Adrenal gland (tissue), 12 donors: ENCODE results near the gene CLSTN1. TPM values are rescaled to one million over a fixed set of nuclear protein-coding genes. Genes with fewer than 3 reads are reported as not detected.

Experiments
- DNase-seq, 7 donors: peaks; one replicate each; pipeline ENCODE4 v3.0.0-alpha.2; 2019 to 2020
- H3K27ac ChIP-seq, 5 donors: fragments of 200-600 bp; sonication (generic) in 4 of 5; 1 replicate in 3 of 5; 2 replicates in 2 of 5; pipeline versions ENCODE4 v1.5.1 to v1.8.0; 2016 to 2020; ENCODE audit warnings: mild to moderate bottlenecking in 1 of 5
- H3K27me3 ChIP-seq: fragments of 200-600 bp; 2 replicates; pipeline ENCODE4 v1.8.0; 2021
- H3K36me3 ChIP-seq, 2 donors: fragments of 200-600 bp; replicated peaks in 1 of 2; 1 replicate in 1 of 2; 2 replicates in 1 of 2; pipeline versions ENCODE4 v1.5.1 to v1.8.0; 2018 to 2022
- H3K4me1 ChIP-seq, 2 donors: fragments of 200-600 bp; replicated peaks in 1 of 2; 1 replicate in 1 of 2; 2 replicates in 1 of 2; pipeline versions ENCODE4 v1.5.1 to v1.8.0; 2018 to 2021
- H3K4me3 ChIP-seq, 4 donors: fragments of 200-600 bp; sonication (generic) in 3 of 4; one replicate each; pipeline ENCODE4 v1.5.1; 2016 to 2018
- H3K9me3 ChIP-seq, 3 donors: fragments of 200-600 bp; sonication (generic) in 1 of 3; replicated peaks in 1 of 3; 1 replicate in 2 of 3; 2 replicates in 1 of 3; pipeline versions ENCODE4 v1.5.1 to v1.8.0; 2016 to 2021
- POLR2A ChIP-seq, 2 donors: fragments of 450-650 bp; IDR thresholded peaks; one replicate each; pipeline ENCODE4 v1.6.1; 2017; ENCODE audit warnings: antibody characterized with exemption in 2 of 2, mild to moderate bottlenecking in 2 of 2, moderate library complexity in 1 of 2
- WGBS, 4 donors: extraction: QIAGEN DNeasy Blood & Tissue Kit in 2 of 4; methylation state at CpG; one replicate each; pipeline versions ENCODE4 v1.1.5 to v1.1.7; 2013 to 2017; 5-methylcytosine and 5-hydroxymethylcytosine counted together
- intact Hi-C, 2 donors: fragments of 100-400 bp; cut with DNase I; formaldehyde crosslinking; loops; one replicate each; pipeline versions ENCODE4 v1.14.1 to v1.15.0; 2022 to 2023
- polyA plus RNA-seq, 3 donors: library from polyadenylated mRNA; stranded (reverse); fragments of 200-250 nt in 2 of 3; fragments of 350-450 nt in 1 of 3; fragmentation: Illumina TruSeq in 1 of 3; extraction: RNeasy Lipid Tissue Mini Kit (QIAGEN cat#74804) in 1 of 3; gene quantifications; one replicate each; pipeline ENCODE4 v1.2.3, GENCODE V29; 2013 to 2014
- total RNA-seq, 9 donors: library from RNA; depleted of rRNA in 4 of 9; stranded (reverse); fragments of >200 nt in 4 of 9; fragments of 120-200 nt in 1 of 9; fragmentation: NEBNext Ultra II Directional in 1 of 9; extraction: Animal tissue kit (Norgen Biotek cat#: 25700) in 1 of 9; gene quantifications; one replicate each; pipeline versions ENCODE4 v1.1.0 to v1.2.4, GENCODE V29; 2013 to 2023
- TF ChIP-seq, protein P1 (sequence below), 6 experiments: fragments of 450-650 bp in 4 of 6; fragments of 200-600 bp in 2 of 6; sonication (generic) in 1 of 6; IDR thresholded peaks; 1 replicate in 5 of 6; 2 replicates in 1 of 6; pipeline versions ENCODE4 v1.5.1 to v1.8.0; 2016 to 2021; ENCODE audit warnings: antibody characterized with exemption in 6 of 6, mild to moderate bottlenecking in 2 of 6, moderate library complexity in 1 of 6
- donor health status: healthy with polysubstance abuse.
- donor health status: Bipolar disorder and iron deficiency.
- donor health status: DM: yes; HTN: yes; CAD: no.
- donor health status: DM: no; HTN: no; CAD: no.
- donor health status: DM: no; HTN: no; CAD: no.
- donor health status: DM: yes; HTN: yes; CAD: no.

The CLSTN1 gene
- total and polyA plus RNA-seq, 12 donors, result 48.8 to 106 (median 77.9) TPM

DNA sequence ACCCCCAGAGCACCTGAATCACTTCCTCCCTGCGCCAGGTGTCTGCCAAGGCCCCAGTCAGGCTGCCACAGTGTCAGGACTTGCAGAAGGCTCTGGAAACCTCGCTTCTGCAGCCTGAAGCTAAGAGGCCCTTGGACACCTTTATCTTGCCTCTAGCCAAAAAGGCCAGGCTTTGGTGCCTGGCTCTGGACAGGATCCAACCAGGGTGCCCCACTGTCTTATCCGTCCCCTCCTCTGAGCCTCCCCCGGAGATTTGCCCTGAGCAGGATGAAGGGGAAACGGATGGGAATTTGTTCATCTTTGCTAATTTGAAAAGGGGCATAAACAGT is 12.8 kb upstream of the CLSTN1 start:
- TF ChIP-seq, protein P1, sequence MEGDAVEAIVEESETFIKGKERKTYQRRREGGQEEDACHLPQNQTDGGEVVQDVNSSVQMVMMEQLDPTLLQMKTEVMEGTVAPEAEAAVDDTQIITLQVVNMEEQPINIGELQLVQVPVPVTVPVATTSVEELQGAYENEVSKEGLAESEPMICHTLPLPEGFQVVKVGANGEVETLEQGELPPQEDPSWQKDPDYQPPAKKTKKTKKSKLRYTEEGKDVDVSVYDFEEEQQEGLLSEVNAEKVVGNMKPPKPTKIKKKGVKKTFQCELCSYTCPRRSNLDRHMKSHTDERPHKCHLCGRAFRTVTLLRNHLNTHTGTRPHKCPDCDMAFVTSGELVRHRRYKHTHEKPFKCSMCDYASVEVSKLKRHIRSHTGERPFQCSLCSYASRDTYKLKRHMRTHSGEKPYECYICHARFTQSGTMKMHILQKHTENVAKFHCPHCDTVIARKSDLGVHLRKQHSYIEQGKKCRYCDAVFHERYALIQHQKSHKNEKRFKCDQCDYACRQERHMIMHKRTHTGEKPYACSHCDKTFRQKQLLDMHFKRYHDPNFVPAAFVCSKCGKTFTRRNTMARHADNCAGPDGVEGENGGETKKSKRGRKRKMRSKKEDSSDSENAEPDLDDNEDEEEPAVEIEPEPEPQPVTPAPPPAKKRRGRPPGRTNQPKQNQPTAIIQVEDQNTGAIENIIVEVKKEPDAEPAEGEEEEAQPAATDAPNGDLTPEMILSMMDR (IDR thresholded peaks at IDR 0.05), result no peak
- TF ChIP-seq POLR2A (IDR thresholded peaks at IDR 0.05), result no peak
- Histone ChIP-seq H3K27me3 (no peaks in the 10 kb centered on the region), H3K27ac (peak overlapping the region in 1 of 5 donors; percentile 30), H3K9me3 (no peaks in the 10 kb centered on the region), H3K4me3 (no peak overlapping the region), H3K36me3 (no peaks in the 10 kb centered on the region), H3K4me1 (no peaks in the 10 kb centered on the region)
- intact Hi-C loops, result no loop called here
- 59 to 88% (median 85%) methylated on average over 4 to 5 of the region's 5 CpGs for WGBS, 4 donors
- peak in 1 of 7 donors; percentile 13 for DNase-seq

DNA sequence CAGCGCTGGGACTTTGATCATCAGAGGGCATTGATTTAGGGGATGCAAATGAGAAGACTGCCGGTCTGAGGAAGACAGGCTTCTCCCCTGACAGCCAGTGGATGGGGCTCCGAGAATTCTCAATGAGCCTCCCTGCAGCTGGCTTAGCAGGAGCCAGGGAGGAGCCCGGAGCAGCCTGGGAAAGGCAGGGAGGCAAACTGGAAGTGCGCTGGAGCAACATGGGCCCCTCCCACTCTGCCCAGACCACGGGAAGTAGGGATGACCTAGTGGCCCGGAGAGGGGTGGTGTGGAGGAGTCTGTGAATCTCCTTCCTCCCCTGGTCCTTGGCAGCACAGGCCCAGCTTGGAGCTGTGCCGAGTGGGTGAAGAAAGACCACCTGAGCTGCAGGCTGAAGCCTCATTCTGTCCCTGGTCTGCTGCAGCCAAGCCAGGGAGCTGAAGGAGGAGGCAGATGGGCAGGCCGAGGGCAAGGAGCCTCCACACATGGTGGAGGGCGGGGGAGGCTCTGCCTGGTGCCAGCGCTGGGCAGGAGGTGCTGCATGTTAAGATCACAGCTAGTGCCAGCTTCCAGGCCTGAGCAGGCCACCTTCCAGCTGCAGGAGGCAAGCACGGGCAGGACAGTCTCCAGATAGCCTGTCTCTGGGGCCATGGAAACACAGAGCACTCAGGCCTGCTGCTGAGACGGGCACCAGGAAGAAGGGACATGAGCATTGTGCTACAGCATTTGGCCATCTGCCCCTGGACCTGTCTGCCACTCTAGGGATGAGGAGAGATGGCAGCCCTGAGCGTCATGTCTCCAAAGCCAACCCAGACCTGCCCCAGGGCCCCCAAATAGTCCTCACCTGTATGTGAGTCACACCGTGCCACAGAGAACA is 12.2 kb upstream of the CLSTN1 start:
- Histone ChIP-seq H3K9me3 (no peaks in the 10 kb centered on the region), H3K27ac (peak overlapping the region in 2 of 5 donors; percentile 1 to 30), H3K4me1 (no peaks in the 10 kb centered on the region), H3K36me3 (no peaks in the 10 kb centered on the region), H3K27me3 (no peaks in the 10 kb centered on the region), H3K4me3 (no peak overlapping the region)
- 52 to 72% (median 62%) methylated on average over 7 to 15 of the region's 15 CpGs for WGBS, 4 donors
- no peak for TF ChIP-seq POLR2A (IDR thresholded peaks at IDR 0.05)
- TF ChIP-seq, protein P1 (IDR thresholded peaks at IDR 0.05), result no peak
- intact Hi-C loops, result no loop called here
- peak in 1 of 7 donors; percentile 28 for DNase-seq

DNA sequence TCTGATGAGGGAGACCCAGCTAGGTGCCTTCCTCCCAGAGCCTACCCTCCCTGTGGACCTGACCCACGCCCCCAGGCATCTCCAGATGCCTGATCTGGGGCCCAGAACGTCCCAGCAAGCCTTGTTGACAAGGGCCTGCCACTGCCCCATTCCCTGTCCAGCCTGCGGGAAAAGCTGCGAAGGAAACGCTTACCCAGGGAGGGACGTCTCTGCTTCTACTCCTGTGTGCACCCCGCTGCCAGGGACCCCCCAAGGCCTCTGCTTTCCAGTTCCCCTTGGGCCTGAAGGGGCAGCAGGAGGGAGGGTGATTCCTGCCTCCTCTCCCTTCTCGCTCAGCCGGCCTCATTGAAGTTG is 11.6 kb upstream of the CLSTN1 start:
- Histone ChIP-seq H3K27ac (no peak overlapping the region), H3K9me3 (no peaks in the 10 kb centered on the region), H3K27me3 (no peaks in the 10 kb centered on the region), H3K36me3 (no peaks in the 10 kb centered on the region), H3K4me1 (no peaks in the 10 kb centered on the region), H3K4me3 (no peak overlapping the region)
- intact Hi-C loops, result no loop called here
- WGBS, 4 donors, result 59 to 70% (median 62%) methylated on average over 6 to 9 of the region's 9 CpGs
- DNase-seq, result peak in 1 of 7 donors; percentile 11
- TF ChIP-seq, protein P1 (IDR thresholded peaks at IDR 0.05), result no peak
- TF ChIP-seq POLR2A (IDR thresholded peaks at IDR 0.05), result no peak

DNA sequence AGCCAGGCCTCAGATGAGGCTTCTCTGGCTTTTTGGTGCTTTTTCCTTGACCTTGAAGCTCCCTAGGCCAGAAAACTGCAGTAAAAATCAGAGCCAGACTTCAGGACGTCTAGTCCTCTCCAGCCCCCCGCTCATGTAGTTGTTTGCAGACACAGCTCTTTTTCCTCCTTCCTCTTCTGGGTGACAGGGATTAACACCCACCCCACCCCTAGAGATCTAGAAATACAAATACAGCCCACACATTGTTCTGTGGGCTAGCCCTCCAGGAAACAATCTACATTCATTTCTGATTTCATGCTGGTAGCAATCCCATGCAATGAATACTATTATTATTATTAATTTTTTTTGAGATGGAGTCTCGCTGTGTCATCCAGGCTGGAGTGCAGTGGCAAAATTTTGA is 9.9 kb upstream of the CLSTN1 start:
- DNase-seq, result no peak
- 66 to 80% (median 72%) methylated on average over 3 of the region's 3 CpGs for WGBS, 4 donors
- Histone ChIP-seq H3K27ac (no peak overlapping the region), H3K4me3 (no peak overlapping the region), H3K36me3 (no peaks in the 10 kb centered on the region), H3K4me1 (no peaks in the 10 kb centered on the region), H3K27me3 (no peaks in the 10 kb centered on the region), H3K9me3 (no peaks in the 10 kb centered on the region)
- intact Hi-C loops, result no loop called here
- TF ChIP-seq POLR2A (IDR thresholded peaks at IDR 0.05), result no peak
